Measurements from ENCODE around the gene GABRP.
A peak's percentile ranks its signal among the peaks of the same experiment; 100 is the strongest.
"Not testable (repeated sequence)": the region's sequence is repeated elsewhere in the genome, so short reads cannot be mapped to it uniquely, and the experiment has no call there.

Gene GABRP

GRCh38 chr5:170795154-170795553, 11.6 kb downstream of the GABRP start:
- DNase-seq: no peak

GRCh38 chr5:170805666-170806065, 22.1 kb downstream of the GABRP start:
- no peak for DNase-seq

DNA sequence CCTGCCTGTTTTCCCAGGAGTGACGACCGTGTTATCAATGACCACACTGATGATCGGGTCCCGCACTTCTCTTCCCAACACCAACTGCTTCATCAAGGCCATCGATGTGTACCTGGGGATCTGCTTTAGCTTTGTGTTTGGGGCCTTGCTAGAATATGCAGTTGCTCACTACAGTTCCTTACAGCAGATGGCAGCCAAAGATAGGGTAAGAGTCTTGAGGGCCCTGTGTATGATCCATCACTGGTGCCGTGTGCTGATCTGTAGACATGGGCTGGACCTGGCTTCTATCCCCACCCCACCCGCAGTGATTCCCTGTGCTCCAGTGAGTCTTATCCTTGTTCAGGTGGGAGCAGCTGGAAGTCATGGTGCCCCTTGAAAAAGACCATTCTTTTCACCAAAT, 26.0 kb downstream of the GABRP start:
- DNase-seq: peak; percentile 57

DNA sequence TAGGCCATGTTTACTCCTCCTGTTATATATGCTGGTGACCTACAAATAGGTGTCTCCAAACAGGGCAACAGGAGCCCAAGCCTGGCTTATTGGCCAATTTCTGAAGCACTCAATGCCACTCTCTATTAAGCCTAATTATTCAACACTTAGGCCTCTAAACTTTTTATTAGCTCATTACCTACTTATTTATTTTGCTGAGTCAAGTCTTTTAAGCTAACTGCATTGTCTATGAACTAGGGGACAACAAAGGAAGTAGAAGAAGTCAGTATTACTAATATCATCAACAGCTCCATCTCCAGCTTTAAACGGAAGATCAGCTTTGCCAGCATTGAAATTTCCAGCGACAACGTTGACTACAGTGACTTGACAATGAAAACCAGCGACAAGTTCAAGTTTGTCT, 28.2 kb downstream of the GABRP start:
- DNase-seq: no peak

GRCh38 chr5:170813231-170813630, 29.7 kb downstream of the GABRP start:
- DNase-seq: no peak

DNA sequence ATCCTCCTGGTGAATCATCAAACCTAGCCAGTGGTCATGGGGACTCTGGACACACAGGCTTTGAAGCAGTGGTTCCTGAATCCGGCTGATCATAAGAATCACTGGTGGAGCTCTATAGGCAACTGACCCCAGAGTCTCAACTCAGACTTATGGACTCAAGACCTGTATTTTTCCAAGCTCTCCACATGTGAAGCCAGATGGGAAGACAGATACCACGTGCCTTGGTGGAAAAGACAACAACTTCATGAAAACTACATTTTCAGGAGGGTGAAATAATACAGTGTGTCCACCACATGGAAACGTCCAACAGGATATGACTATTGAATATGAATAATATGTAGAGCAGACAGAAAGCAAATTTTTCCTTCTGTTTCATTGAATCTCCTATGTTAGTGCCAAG, 33.7 kb downstream of the GABRP start:
- DNase-seq: no peak

GRCh38 chr5:170818232-170818631, 34.7 kb downstream of the GABRP start:
- DNase-seq: no peak

- DNase-seq: no peak
Measured at GRCh38 chr5:170819824-170820223, 36.3 kb downstream of the GABRP start.

DNA sequence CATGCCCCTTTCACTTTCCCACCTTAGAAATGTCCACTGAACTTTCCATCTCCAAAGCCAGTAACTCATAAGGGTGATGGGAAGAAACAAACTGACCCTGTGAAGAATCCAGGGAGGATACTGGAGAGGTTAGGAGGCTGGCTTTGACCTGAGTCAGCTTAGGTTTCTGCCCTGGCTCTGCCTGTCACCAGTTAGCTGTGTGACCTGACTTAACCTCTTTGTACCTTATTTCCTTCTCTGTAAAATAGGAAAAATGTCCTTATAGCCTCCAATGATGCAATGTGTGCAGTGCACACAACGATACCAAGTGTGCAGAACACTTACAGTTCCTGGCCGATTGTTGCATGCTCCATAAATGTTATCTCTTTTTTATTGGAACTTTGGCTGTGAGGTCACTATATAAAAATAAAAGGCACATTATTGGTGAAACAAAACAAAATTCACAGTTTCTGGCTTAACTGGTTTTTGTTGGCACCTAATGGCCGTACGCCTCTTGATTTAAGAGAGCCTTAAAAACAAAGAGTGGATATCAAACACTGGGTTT, 37.8 kb downstream of the GABRP start:
- DNase-seq: no peak

DNA sequence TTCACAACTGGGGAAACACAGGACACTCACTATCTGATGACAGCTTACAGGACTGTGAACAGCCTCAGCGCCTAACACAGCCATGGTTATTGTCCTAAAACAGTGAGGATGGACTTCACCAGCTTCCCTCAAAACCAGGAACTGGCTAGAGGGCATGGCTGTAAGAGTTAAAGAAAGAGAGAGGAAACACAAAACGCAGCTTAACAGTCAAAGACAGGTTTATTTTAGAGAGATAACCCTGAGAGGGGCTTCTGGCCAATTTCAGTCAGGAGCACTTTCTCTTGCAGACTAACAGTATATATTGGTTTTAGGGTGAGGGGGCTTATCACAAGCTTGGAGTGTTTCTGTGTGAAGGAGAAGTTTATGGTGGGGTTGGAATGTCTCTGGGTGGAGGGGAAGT, 42.6 kb downstream of the GABRP start:
- DNase-seq: no peak

- no peak for DNase-seq
Measured at GRCh38 chr5:170832241-170832640, 48.7 kb downstream of the GABRP start.

GRCh38 chr5:170833981-170834380, 50.5 kb downstream of the GABRP start:
- DNase-seq: not testable (repeated sequence)

GRCh38 chr5:170836226-170836625, 52.7 kb downstream of the GABRP start:
- DNase-seq: no peak

DNA sequence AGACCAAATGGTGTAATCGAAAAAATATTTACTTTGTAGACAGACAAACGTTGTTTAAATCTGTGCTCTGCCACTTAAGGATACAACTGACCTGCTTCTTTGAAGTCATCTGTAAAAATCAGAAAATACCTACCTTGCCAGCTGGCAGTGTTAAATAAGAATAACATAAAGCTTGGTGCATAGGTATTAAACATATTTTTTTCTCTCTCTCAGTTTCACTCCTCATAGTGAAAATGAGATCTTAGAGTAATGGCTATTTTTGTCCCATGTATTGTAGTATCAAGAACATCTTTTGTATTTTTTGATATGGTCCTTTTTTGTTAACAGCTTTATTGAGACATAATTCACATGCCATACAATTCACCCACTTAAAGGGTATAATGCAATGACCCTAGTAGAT, 60.3 kb downstream of the GABRP start:
- no peak for DNase-seq

GRCh38 chr5:170844651-170845050, 61.1 kb downstream of the GABRP start:
- DNase-seq: no peak

DNA sequence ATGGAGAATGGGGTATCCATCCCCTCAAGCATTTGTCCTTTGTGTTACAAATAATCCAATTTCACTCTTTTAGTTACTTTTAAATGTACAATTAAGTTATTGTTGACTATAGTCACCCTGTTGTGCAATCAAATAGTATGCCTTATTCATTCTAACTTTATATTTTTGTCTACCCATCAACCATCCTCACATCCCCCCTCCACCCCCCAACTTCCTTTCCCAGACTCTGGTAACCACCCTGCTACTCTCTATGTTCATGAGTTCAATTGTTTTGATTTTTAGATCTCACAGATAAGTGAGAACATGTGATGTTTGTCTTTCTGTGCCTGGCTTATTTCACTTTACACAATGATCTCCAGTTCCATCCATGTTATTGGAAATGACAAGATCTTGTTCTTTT, 62.9 kb downstream of the GABRP start:
- DNase-seq: no peak

DNA sequence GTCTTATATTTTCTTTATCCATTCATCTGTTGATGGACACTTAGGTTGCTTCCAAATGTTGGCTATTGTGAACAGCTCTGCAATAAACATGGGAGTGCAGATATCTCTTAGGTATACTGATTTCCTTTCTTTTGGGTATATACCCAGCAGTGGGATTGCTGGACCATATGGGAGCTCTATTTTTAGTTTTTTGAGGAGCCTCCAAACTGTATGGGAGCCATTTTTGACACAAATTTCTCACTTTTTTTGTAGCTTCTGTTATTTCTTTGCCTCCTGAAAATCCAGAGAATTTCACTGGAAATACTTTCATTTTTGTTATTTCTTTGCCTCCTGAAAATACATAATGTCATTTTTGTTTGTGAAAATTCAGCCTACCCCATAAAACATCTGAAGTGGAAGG, 63.3 kb downstream of the GABRP start:
- DNase-seq: no peak

- no peak for DNase-seq
Measured at GRCh38 chr5:170848033-170848432, 64.5 kb downstream of the GABRP start.

GRCh38 chr5:170849374-170849773, 65.8 kb downstream of the GABRP start:
- no peak for DNase-seq

DNA sequence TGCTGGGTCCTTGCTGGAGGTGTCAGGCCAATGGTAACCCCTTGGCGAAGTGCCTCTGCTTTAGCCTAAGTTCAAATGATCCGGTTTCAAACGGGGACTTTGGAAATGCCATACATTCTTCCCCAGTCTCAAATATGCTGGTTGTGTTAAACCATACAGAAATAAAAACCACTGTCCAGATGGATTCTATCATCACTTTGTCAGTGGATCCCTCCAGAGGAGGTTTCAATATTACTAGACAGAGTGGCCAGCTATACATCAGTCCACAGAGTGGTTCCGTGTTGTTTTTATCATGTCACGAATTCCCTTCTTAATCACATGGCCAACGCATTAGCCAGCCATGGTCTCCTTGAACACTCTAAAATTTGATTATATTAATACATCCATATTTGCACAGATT, 71.0 kb downstream of the GABRP start:
- no peak for DNase-seq

- DNase-seq: no peak
Measured at GRCh38 chr5:170857066-170857465, 73.5 kb downstream of the GABRP start.

- no peak for DNase-seq
Measured at GRCh38 chr5:170860415-170860814, 76.9 kb downstream of the GABRP start.

DNA sequence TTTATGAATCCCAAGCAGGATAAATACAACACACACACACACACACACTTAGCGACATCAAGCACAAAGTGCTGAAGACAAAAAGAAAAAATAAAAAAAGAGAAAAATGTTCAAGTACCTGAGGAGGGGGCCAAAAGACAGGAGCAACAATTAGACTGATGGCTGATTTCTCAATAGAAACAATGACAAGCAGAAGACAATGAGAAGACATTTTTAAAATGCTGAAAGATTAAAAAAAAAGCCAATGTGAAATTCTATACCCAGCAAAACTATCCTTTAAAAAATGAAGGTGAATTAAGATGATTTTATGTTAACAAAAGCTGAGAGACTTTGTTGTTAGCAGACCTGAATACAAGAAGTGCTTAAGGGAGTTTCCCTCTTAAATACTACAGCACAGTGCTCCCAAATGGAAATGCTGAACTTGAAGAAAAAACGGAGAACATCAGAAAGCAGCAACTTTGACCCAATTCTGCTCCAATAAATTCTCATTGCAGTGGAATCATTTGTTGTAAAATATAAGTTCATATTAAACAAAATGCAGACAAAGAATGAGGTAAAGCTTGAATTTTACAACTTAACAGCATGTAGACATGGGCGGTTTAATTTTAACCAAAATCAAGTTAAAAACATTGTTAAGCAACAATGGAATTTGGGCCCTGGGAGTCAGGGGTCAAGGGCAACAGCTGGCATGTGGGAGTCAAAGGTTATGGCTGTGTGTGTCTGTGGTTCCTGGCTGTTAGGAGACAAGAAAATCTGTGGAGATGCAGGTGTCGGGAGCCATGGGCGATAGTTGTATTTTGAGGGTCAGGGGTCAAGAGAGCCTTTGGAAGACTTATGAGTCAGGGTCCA, 77.5 kb downstream of the GABRP start:
- DNase-seq: no peak

DNA sequence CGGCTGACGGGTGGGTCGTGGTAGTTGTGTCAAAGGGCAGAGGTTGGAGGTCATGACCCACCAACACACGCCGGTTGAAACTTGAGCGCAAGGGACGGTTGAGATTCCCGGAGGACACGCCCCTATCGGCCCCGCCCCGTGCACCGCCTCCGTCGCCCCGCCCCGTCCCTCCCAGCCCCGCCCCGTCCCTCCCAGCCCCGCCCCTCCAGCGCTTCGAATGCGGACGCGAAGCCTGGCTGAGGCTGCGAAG, 78.1 kb downstream of the GABRP start:
- DNase-seq: no peak

Data from NCI-H345 (cell line).